HEK293T (cell line): Measurements from ENCODE around the gene CD37.

ENCODE experiments used
- HDGF ChIP-seq: fragments of 450-650 bp; IDR thresholded peaks from 2 replicates; pipeline ENCODE4 v1.6.1; 2017; ENCODE audit warnings: antibody characterized with exemption, borderline replicate concordance
- SP1 ChIP-seq: fragments of 450-650 bp; IDR thresholded peaks from 2 replicates; pipeline ENCODE4 v1.6.1; 2017
- TF ChIP-seq, protein P1 (sequence below): fragments of 450-650 bp; IDR thresholded peaks from 2 replicates; pipeline ENCODE4 v1.6.1; 2016

DNA sequence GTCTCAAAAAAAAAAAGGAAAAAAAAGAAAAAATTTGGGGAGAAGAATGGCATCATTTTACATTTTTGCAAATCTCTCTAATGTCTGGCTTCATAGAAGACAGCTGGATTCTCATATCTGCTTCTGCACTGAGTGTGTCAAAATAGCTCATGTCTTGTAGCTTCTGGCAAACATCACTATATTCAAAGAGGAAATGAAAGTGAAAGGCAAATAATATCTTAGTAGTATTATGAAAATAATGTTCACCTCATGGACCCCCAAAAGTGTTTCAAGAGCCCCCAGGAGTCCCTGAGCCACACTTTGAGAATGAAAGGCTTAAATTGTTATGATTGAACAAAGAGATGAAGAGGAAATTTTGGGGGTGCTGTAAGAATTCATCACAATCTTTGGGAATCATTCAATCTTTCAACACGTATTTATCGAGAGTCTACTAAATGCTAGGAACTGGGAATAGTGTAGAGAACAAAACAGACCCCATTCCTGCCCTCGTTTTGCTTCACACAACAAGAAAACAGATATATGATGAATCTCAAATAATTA lies 9.0 kb upstream of the CD37 start:
- TF ChIP-seq, protein P1, sequence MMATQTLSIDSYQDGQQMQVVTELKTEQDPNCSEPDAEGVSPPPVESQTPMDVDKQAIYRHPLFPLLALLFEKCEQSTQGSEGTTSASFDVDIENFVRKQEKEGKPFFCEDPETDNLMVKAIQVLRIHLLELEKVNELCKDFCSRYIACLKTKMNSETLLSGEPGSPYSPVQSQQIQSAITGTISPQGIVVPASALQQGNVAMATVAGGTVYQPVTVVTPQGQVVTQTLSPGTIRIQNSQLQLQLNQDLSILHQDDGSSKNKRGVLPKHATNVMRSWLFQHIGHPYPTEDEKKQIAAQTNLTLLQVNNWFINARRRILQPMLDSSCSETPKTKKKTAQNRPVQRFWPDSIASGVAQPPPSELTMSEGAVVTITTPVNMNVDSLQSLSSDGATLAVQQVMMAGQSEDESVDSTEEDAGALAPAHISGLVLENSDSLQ = no peak
- no peak for TF ChIP-seq HDGF
- TF ChIP-seq SP1 = no peak
